PFSK-1 (cell line): ENCODE results near the gene KDM4F.
A peak's percentile ranks its signal among the peaks of the same experiment; 100 is the strongest.

ENCODE experiments used
- FOXP2 ChIP-seq: optimal IDR thresholded peaks from 2 replicates; pipeline ENCODE3; 2011; ENCODE audit warnings: borderline replicate concordance, control low read depth, inconsistent platforms; ENCODE audit not compliant: insufficient read depth; ENCODE audit errors: extremely low read length, extremely low read depth
- POLR2AphosphoS5 ChIP-seq: IDR thresholded peaks from 2 replicates; pipeline ENCODE4 v1.6.1; 2012; ENCODE audit warnings: low read depth, mild to moderate bottlenecking, control low read depth, low read length, moderate library complexity
- REST ChIP-seq, 2 experiments: IDR thresholded peaks; 2 replicates each; pipeline versions ENCODE4 v1.6.1 to v1.8.0; 2011 to 2012; ENCODE audit warnings: low read depth in 2 of 2, low read length in 2 of 2, control low read depth in 1 of 2, inconsistent platforms in 1 of 2, mild to moderate bottlenecking in 1 of 2, moderate library complexity in 1 of 2; ENCODE audit not compliant: insufficient read depth in 1 of 2
- SIN3A ChIP-seq: IDR thresholded peaks from 2 replicates; pipeline ENCODE4 v1.6.1; 2012; ENCODE audit warnings: mild to moderate bottlenecking, low read length, moderate library complexity, borderline replicate concordance; ENCODE audit not compliant: insufficient read depth
- TAF1 ChIP-seq: IDR thresholded peaks from 2 replicates; pipeline ENCODE4 v1.6.1; 2012; ENCODE audit warnings: low read length, control low read depth, borderline replicate concordance; ENCODE audit not compliant: insufficient read depth

KDM4F gene

GRCh38 chr11:95066716-95067038, 17.5 kb downstream of the KDM4F start, which contains the start of gene SRSF8:
Gene SRSF8, plus strand, starts transcription at chr11:95066919. Its CDS starts 308 bp downstream, at chr11:95067227.
- TF ChIP-seq SIN3A: no peak
- no peak for TF ChIP-seq REST (IDR thresholded peaks at IDR 0.05; ENCODE audit: insufficient read depth in 1 of 2, low read depth in 2 of 2, low read length in 2 of 2)
- TF ChIP-seq TAF1: no peak
- TF ChIP-seq POLR2AphosphoS5: no peak
- TF ChIP-seq FOXP2: no peak

GRCh38 chr11:95067039-95067840, 18.0 kb downstream of the KDM4F start:
- TF ChIP-seq FOXP2: no peak
- no peak; the same call in 1 of the 2 replicates for TF ChIP-seq TAF1
- TF ChIP-seq SIN3A: no peak; the same call in 1 of the 2 replicates
- TF ChIP-seq REST (IDR thresholded peaks at IDR 0.05; ENCODE audit: insufficient read depth in 1 of 2, low read depth in 2 of 2, low read length in 2 of 2): no peak
- peak; percentile 57 for TF ChIP-seq POLR2AphosphoS5

GRCh38 chr11:95067841-95068219, 18.6 kb downstream of the KDM4F start:
- no peak for TF ChIP-seq TAF1
- no peak for TF ChIP-seq SIN3A
- TF ChIP-seq FOXP2: no peak
- TF ChIP-seq REST (IDR thresholded peaks at IDR 0.05; ENCODE audit: insufficient read depth in 1 of 2, low read depth in 2 of 2, low read length in 2 of 2): no peak
- TF ChIP-seq POLR2AphosphoS5: no peak

- TF ChIP-seq REST (IDR thresholded peaks at IDR 0.05; ENCODE audit: insufficient read depth in 1 of 2, low read depth in 2 of 2, low read length in 2 of 2) (peak in 1 of 2 experiments; percentile 43; a peak in 1 of 4 replicates), POLR2AphosphoS5 (peak; percentile 69; the same call in 1 of the 2 replicates), TAF1 (peak; percentile 58; the same call in 1 of the 2 replicates), FOXP2 (no peak), SIN3A (peak; percentile 76; the same call in 1 of the 2 replicates)
Observed at GRCh38 chr11:95068549-95068948, 19.3 kb downstream of the KDM4F start.
